ENCODE measurements around the gene NAALADL2. TPM values are rescaled to one million over a fixed set of nuclear protein-coding genes. Genes with fewer than 3 reads are reported as not detected.

Gene NAALADL2
- total RNA-seq, 1 experiment from 2014 or later, result 1.6 TPM

DNA sequence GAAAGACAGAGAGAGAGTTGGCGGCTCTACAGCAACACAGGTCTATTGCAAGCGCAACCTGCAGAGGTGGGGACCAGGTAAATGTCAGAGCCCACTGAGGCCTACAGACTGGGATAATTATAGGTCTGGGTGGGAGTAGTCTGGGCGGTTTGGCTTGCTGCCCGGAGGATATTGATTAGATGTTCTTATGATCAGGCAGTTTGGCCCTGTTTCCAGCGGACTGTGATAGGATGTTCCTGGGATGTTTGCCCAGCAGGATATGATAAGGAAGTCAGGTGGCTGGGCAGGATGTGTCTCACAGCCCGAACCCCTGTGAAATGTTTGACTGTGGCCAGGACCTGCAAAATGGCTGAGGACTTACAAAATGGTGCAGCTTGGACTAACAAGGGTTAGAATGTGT lies 364.9 kb downstream of the NAALADL2 start:
- H3K23ac ChIP-seq (ENCODE audit: insufficient read length, low read depth, low read length), result no peak overlapping the region
- H2BK15ac ChIP-seq (ENCODE audit: low read depth, low read length), result no peak overlapping the region
- no peak overlapping the region for H3K9ac ChIP-seq (ENCODE audit: extremely low read depth, insufficient read length, low read length)
- no peak overlapping the region for H2AK5ac ChIP-seq (ENCODE audit: insufficient read length, low read length)
- no peak overlapping the region for H3K27ac Mint-ChIP-seq
- H3K23me2 ChIP-seq (ENCODE audit: insufficient read length, low read depth, low read length, poor library complexity, severe bottlenecking), result no peaks in the 10 kb centered on the region
- H4K91ac ChIP-seq (ENCODE audit: insufficient read length, low read depth, low read length), result no peak overlapping the region
- no peak overlapping the region for H3K27ac ChIP-seq (ENCODE audit: insufficient read length, low read depth, low read length)
- no peak overlapping the region for H2BK120ac ChIP-seq (ENCODE audit: low read depth, low read length, poor library complexity, severe bottlenecking)
- H2BK20ac ChIP-seq (ENCODE audit: low read depth, low read length, poor library complexity, severe bottlenecking), result no peak overlapping the region
- H3K4ac ChIP-seq (ENCODE audit: low read depth, low read length), result no peak overlapping the region
- H2AFZ ChIP-seq (ENCODE audit: low read length), result no peak overlapping the region
- no peak overlapping the region for H3K4me3 Mint-ChIP-seq
- no peak overlapping the region for H2BK12ac ChIP-seq (ENCODE audit: insufficient read length, low read depth, low read length)
- H3K18ac ChIP-seq (ENCODE audit: insufficient read length, low read depth, low read length), result no peak overlapping the region
- WGBS (ENCODE audit: extremely low coverage, insufficient read length, low lambda C conversion rate), result no CpG with 5 or more reads among the region's 6 CpGs
- no peak overlapping the region for H3K14ac ChIP-seq (ENCODE audit: insufficient read depth, low read length)
- no peaks in the 10 kb centered on the region for H3K9me3 Mint-ChIP-seq
- H3K9me3 ChIP-seq (ENCODE audit: control insufficient read depth, low read depth, low read length), result no peaks in the 10 kb centered on the region
- H4K5ac ChIP-seq (ENCODE audit: insufficient read length, low read depth, low read length), result no peak overlapping the region
- H2BK5ac ChIP-seq (ENCODE audit: insufficient read length, low read length), result no peak overlapping the region
- no peak for DNase-seq
- no peaks in the 10 kb centered on the region for H3K4me1 ChIP-seq (ENCODE audit: insufficient read depth, low read length)
- H4K20me1 ChIP-seq (ENCODE audit: control insufficient read depth, insufficient read depth, insufficient read length), result no peaks in the 10 kb centered on the region
- no peak overlapping the region for H3K56ac ChIP-seq (ENCODE audit: insufficient read length, low read depth, low read length)
- no peaks in the 10 kb centered on the region for H3K27me3 ChIP-seq (ENCODE audit: insufficient read depth, low read length)
- H3K4me1 Mint-ChIP-seq, result no peaks in the 10 kb centered on the region
- H4K8ac ChIP-seq (replicated peaks; ENCODE audit: insufficient read length, low read depth, low read length), result no peak overlapping the region
- no peaks in the 10 kb centered on the region for H3K79me1 ChIP-seq (ENCODE audit: insufficient read depth, low read depth, low read length, poor library complexity, severe bottlenecking)
- no peak overlapping the region for H3K4me2 ChIP-seq (ENCODE audit: insufficient read depth, insufficient read length, low read length)
- H3K27me3 Mint-ChIP-seq (ENCODE audit: low read depth), result no peaks in the 10 kb centered on the region
- no peak for TF ChIP-seq CTCF (conservative IDR thresholded peaks at IDR 0.05)
- no peak overlapping the region for H3T11ph ChIP-seq (ENCODE audit: low read length)
- no peaks in the 10 kb centered on the region for H3K79me2 ChIP-seq (ENCODE audit: insufficient read depth, low read length)
- H3K36me3 Mint-ChIP-seq (ENCODE audit: insufficient read depth in 1 of 3, low read depth in 3 of 3), result no peaks in the 10 kb centered on the region

Measured in H9 (cell line).